Calu3 (cell line): Measurements from ENCODE around the gene VPS25. TPM values are rescaled to one million over a fixed set of nuclear protein-coding genes. Genes with fewer than 3 reads are reported as not detected.
A peak's percentile ranks its signal among the peaks of the same experiment; 100 is the strongest.

Experiments
- BruUV-seq: library from RNA; stranded (reverse); fragments of 400-500 nt; replicated peaks from 2 replicates; lab custom pipeline; 2021; lab: Mats Ljungman, UMichigan
- CTCF ChIA-PET: fragments of 300-600 bp; sonication (Branson Sonifier 250); formaldehyde crosslinking; loops from one replicate; lab custom pipeline; 2022; ENCODE audit warnings: antibody characterized with exemption; lab: Charles Lee
- DNase-seq: peaks from one replicate; pipeline ENCODE4 v3.0.0; 2022
- H3K27ac Mint-ChIP-seq: one replicate; pipeline ENCODE4 v1.8.0; 2022; ENCODE audit warnings: mixed read lengths; ENCODE audit not compliant: unreplicated experiment
- H3K27me3 Mint-ChIP-seq: one replicate; pipeline ENCODE4 v1.8.0; 2022; ENCODE audit warnings: mixed read lengths; ENCODE audit not compliant: unreplicated experiment
- H3K36me3 Mint-ChIP-seq: one replicate; pipeline ENCODE4 v1.8.0; 2022; ENCODE audit warnings: mild to moderate bottlenecking, moderate library complexity, mixed read lengths; ENCODE audit not compliant: insufficient read depth, unreplicated experiment
- H3K4me1 Mint-ChIP-seq: one replicate; pipeline ENCODE4 v1.8.0; 2022; ENCODE audit warnings: mild to moderate bottlenecking, low read depth, mixed read lengths; ENCODE audit not compliant: unreplicated experiment
- H3K4me3 Mint-ChIP-seq: one replicate; pipeline ENCODE4 v1.8.0; 2022; ENCODE audit warnings: mild to moderate bottlenecking, low read depth, moderate library complexity, mixed read lengths; ENCODE audit not compliant: unreplicated experiment
- H3K9me3 Mint-ChIP-seq: one replicate; pipeline ENCODE4 v1.8.0; 2022; ENCODE audit warnings: low read depth, mixed read lengths; ENCODE audit not compliant: unreplicated experiment
- intact Hi-C: fragments of 100-400 bp; cut with micrococcal nuclease; formaldehyde crosslinking; loops from one replicate; pipeline ENCODE4 v1.10.0; 2022; ENCODE audit not compliant: unreplicated experiment
- total RNA-seq: library from RNA; stranded (reverse); gene quantifications from 2 replicates; pipeline ENCODE4 v1.2.3, GENCODE V29; 2022
- TF ChIP-seq, protein P1 (sequence below): fragments of 200-600 bp; IDR thresholded peaks from one replicate; pipeline ENCODE4 v1.8.0; 2022; ENCODE audit warnings: antibody characterized with exemption; ENCODE audit not compliant: unreplicated experiment

Gene VPS25
- total RNA-seq, 1 experiment from 2014 or later = 93.9 TPM

DNA sequence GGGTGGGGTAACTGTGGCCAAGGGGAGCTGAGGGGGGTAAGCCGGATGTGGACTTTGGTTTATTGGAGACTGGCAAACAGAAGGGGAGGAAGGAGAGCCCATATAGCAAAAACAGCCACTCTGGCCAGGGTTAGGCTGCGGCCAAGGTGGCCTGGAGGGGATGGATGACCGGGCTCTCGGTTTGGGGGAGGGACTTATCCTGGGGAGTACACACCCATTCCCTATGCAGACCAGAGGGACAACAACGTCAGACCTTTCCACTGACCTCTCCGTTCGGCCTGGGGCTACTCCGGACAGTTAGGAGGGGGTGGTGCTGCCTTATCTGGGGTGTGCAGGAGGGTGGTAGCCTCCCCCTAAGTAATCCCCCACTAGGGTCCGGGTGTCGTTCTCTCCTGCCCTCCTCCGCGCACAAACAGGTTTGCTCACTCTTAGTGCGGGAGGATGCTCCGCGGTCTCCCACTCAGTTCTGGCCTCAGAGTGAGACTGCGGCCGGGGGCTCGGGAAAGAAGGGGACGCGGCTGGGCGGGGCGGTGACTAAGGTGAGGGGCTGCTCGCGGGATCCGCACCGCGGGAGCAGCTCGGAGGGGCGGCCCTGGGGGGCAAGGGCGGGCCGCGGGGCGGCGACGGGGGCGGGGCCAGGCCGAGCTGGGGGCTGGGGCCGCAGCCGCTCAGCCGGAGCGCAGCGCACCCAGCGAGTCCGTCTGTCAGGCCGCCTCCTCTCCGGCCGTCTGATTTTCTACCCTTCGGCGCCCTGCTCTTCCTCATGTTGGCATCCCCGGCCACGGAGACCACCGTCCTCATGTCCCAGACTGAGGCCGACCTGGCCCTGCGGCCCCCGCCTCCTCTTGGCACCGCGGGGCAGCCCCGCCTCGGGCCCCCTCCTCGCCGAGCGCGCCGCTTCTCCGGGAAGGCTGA lies 6.9 kb downstream of the VPS25 start, which contains the start of gene WNK4:
WNK4 (plus strand) TSS at position 675 of the 915 bp plus-strand sequence; CDS start at position 764, 89 bp downstream.
- no TSS peak for BruUV-seq
- H3K9me3 Mint-ChIP-seq = no peaks in the 10 kb centered on the region
- H3K27me3 Mint-ChIP-seq = peaks cover 43% of the 10 kb centered on the region
- peak within 1 kb of the TSS; percentile 45 for H3K27ac Mint-ChIP-seq
- H3K36me3 Mint-ChIP-seq = peaks cover 38% of the 10 kb centered on the region
- CTCF ChIA-PET = interaction anchor here (1.2 to 1.6 kb wide), 2 partner anchors 10 to 17 kb away, joined by 3 to 6 read pairs; no protein-coding TSS in a partner anchor
- TF ChIP-seq, protein P1, sequence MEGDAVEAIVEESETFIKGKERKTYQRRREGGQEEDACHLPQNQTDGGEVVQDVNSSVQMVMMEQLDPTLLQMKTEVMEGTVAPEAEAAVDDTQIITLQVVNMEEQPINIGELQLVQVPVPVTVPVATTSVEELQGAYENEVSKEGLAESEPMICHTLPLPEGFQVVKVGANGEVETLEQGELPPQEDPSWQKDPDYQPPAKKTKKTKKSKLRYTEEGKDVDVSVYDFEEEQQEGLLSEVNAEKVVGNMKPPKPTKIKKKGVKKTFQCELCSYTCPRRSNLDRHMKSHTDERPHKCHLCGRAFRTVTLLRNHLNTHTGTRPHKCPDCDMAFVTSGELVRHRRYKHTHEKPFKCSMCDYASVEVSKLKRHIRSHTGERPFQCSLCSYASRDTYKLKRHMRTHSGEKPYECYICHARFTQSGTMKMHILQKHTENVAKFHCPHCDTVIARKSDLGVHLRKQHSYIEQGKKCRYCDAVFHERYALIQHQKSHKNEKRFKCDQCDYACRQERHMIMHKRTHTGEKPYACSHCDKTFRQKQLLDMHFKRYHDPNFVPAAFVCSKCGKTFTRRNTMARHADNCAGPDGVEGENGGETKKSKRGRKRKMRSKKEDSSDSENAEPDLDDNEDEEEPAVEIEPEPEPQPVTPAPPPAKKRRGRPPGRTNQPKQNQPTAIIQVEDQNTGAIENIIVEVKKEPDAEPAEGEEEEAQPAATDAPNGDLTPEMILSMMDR = no peak
- DNase-seq = peak; percentile 41
- peaks cover 9% of the 10 kb centered on the region for H3K4me1 Mint-ChIP-seq
- H3K4me3 Mint-ChIP-seq = peak within 1 kb of the TSS; percentile 57
- intact Hi-C loops = no loop called here

DNA sequence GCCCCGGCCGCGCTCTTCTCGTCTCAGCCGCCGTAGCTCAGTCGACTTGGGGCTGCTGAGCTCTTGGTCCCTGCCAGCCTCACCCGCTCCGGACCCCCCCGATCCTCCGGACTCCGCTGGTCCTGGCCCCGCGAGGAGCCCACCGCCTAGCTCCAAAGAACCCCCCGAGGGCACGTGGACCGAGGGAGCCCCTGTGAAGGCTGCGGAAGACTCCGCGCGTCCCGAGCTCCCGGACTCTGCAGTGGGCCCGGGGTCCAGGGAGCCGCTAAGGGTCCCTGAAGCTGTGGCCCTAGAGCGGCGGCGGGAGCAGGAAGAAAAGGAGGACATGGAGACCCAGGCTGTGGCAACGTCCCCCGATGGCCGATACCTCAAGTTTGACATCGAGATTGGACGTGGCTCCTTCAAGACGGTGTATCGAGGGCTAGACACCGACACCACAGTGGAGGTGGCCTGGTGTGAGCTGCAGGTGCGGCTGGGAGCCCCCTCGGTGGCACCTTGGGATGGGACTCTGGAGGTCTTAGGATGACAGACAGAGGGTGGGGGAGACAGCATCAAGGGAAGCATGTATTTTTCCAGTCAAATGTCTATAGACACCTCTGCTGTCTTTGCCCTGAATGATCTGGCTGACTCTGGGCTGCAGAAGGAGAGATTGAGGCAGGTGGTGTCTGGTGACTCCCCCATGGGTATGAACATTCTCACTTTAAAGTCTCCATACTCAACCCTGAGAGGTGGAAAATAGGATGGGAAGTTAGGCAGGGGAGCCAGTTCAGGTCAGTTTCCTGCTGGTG lies 7.8 kb downstream of the VPS25 start:
- TF ChIP-seq, protein P1 = no peak
- intact Hi-C loops = no loop called here
- no peak for DNase-seq
- Mint-ChIP-seq H3K9me3 (no peaks in the 10 kb centered on the region), H3K4me3 (peak overlapping the region; percentile 57), H3K4me1 (peaks cover 9% of the 10 kb centered on the region), H3K36me3 (peaks cover 37% of the 10 kb centered on the region), H3K27ac (no peak overlapping the region), H3K27me3 (peaks cover 52% of the 10 kb centered on the region)
- CTCF ChIA-PET = interaction anchor here (0.5 to 1.6 kb wide), 4 partner anchors 11 to 24 kb away, joined by 3 to 8 read pairs (median 6); no protein-coding TSS in a partner anchor
- no TSS peak for BruUV-seq

GRCh38 chr17:42781639-42782165 lies 8.5 kb downstream of the VPS25 start:
- no TSS peak for BruUV-seq

More at GRCh38 chr17:42781639-42782165, 8.5 kb downstream of the VPS25 start:
- intact Hi-C loops = no loop called here
- Mint-ChIP-seq H3K4me3 (no peak overlapping the region), H3K36me3 (peaks cover 32% of the 10 kb centered on the region), H3K27ac (no peak overlapping the region), H3K9me3 (no peaks in the 10 kb centered on the region), H3K4me1 (peaks cover 9% of the 10 kb centered on the region), H3K27me3 (peaks cover 57% of the 10 kb centered on the region)
- no peak for DNase-seq
- TF ChIP-seq, protein P1 = no peak
- CTCF ChIA-PET = interaction anchor here (0.7 to 1.6 kb wide), 2 partner anchors 15 to 18 kb away, joined by 6 to 7 read pairs; no protein-coding TSS in a partner anchor
